Keratinocyte (primary cell): ENCODE measurements around the gene RTN1. TPM values are rescaled to one million over a fixed set of nuclear protein-coding genes. Genes with fewer than 3 reads are reported as not detected.

Experiments
- DNase-seq: peaks from one replicate; pipeline ENCODE4 v3.0.0-alpha.2; 2011; ENCODE audit warnings: low read depth, missing footprints, low spot score
- FAIRE-seq: peaks from 2 replicates; lab custom pipeline; 2011; peaks lifted over from hg19 to GRCh38; lab: Jason Lieb, UNC
- H2AFZ ChIP-seq: 2 replicates; pipeline ENCODE4 v1.6.0; 2012; ENCODE audit warnings: low read length, control low read depth, inconsistent platforms; ENCODE audit not compliant: control insufficient read depth
- H3K27ac ChIP-seq: 2 replicates; pipeline ENCODE4 v1.5.1; 2011; ENCODE audit warnings: low read length; ENCODE audit not compliant: control insufficient read depth, insufficient read depth
- H3K27me3 ChIP-seq: 3 replicates; pipeline ENCODE4 v1.6.0; 2011; ENCODE audit warnings: low read length; ENCODE audit not compliant: control insufficient read depth, insufficient read depth; ENCODE audit errors: extremely low read depth
- H3K36me3 ChIP-seq, 2 experiments: 2 replicates in 1 of 2; 3 replicates in 1 of 2; pipeline ENCODE4 v1.5.1; 2011; ENCODE audit warnings: low read length in 2 of 2, mild to moderate bottlenecking in 1 of 2; ENCODE audit not compliant: control insufficient read depth in 2 of 2, insufficient read depth in 2 of 2; ENCODE audit errors: extremely low read depth in 1 of 2
- H3K4me1 ChIP-seq: 3 replicates; pipeline ENCODE4 v1.5.1; 2011; ENCODE audit warnings: low read length; ENCODE audit not compliant: control insufficient read depth, insufficient read depth; ENCODE audit errors: extremely low read depth
- H3K4me2 ChIP-seq: 3 replicates; pipeline ENCODE4 v1.6.0; 2011; ENCODE audit warnings: low read depth, low read length; ENCODE audit not compliant: control insufficient read depth, insufficient read depth; ENCODE audit errors: extremely low read depth
- H3K4me3 ChIP-seq, 3 experiments: fragments of 200-600 bp in 1 of 3; sonication (generic) in 1 of 3; 2 replicates in 2 of 3; 3 replicates in 1 of 3; pipeline ENCODE4 v1.5.1; 2011 to 2016; ENCODE audit warnings: low read length in 3 of 3, mild to moderate bottlenecking in 3 of 3, control low read depth in 2 of 3, inconsistent platforms in 1 of 3, low read depth in 1 of 3, mixed read lengths in 1 of 3, mixed run types in 1 of 3, moderate library complexity in 1 of 3; ENCODE audit not compliant: control insufficient read depth in 2 of 3, insufficient read depth in 2 of 3; ENCODE audit errors: extremely low read depth in 1 of 3
- H3K79me2 ChIP-seq: 2 replicates; pipeline ENCODE4 v1.6.0; 2012; ENCODE audit warnings: low read length; ENCODE audit not compliant: control insufficient read depth, insufficient read depth
- H3K9ac ChIP-seq: 3 replicates; pipeline ENCODE4 v1.6.0; 2011; ENCODE audit warnings: low read length; ENCODE audit not compliant: control insufficient read depth, insufficient read depth; ENCODE audit errors: extremely low read depth
- H3K9me1 ChIP-seq: 3 replicates; pipeline ENCODE4 v1.6.0; 2011; ENCODE audit warnings: low read length; ENCODE audit not compliant: control insufficient read depth, insufficient read depth; ENCODE audit errors: extremely low read depth
- H3K9me3 ChIP-seq: 2 replicates; pipeline ENCODE4 v1.5.1; 2012; ENCODE audit warnings: low read depth, low read length; ENCODE audit not compliant: control insufficient read depth
- H4K20me1 ChIP-seq: 3 replicates; pipeline ENCODE4 v1.6.0; 2011; ENCODE audit warnings: low read length; ENCODE audit not compliant: control insufficient read depth, insufficient read depth; ENCODE audit errors: extremely low read depth
- EZH2 ChIP-seq: IDR thresholded peaks from one replicate; pipeline ENCODE4 v1.6.1; 2012; ENCODE audit warnings: inconsistent platforms, mild to moderate bottlenecking, low read length, moderate library complexity
- dilution Hi-C: fragments of 300-500 bp; cut with MboI; formaldehyde crosslinking; loops from one replicate; pipeline ENCODE4 v1.7.0; 2020; ENCODE audit warnings: low sequenced_read_pairs; ENCODE audit not compliant: extremely low pct_ligation_motif_present
- polyA plus RNA-seq, 5 experiments: library from polyadenylated mRNA; depleted of rRNA in 3 of 5; stranded (reverse) in 3 of 5; stranded (forward) in 1 of 5; unstranded in 1 of 5; fragments of >200 nt; gene quantifications; 1 replicate in 1 of 5; 2 replicates in 3 of 5; 3 replicates in 1 of 5; pipeline versions ENCODE4 v1.2.1 to v1.2.3, GENCODE V29; 2011 to 2012; ENCODE audit warnings: missing spikeins in 2 of 5, low read depth in 1 of 5, low replicate concordance in 1 of 5
- TF ChIP-seq, protein P1 (sequence below), 3 experiments: IDR thresholded peaks in 1 of 3; conservative IDR thresholded peaks in 1 of 3; optimal IDR thresholded peaks in 1 of 3; 2 replicates in 2 of 3; 3 replicates in 1 of 3; pipeline versions ENCODE3 to v1.5.1; 2011; ENCODE audit warnings: low read length in 3 of 3, mild to moderate bottlenecking in 3 of 3, moderate library complexity in 2 of 3, control low read depth in 1 of 3, inconsistent platforms in 1 of 3; ENCODE audit not compliant: insufficient read depth in 2 of 3; ENCODE audit errors: extremely low read depth in 1 of 3

Gene RTN1
- polyA plus RNA-seq, 1 donor (not counting 4 experiments of a cell fraction or from before 2014, with no cell fraction given) = 0.05 TPM

DNA sequence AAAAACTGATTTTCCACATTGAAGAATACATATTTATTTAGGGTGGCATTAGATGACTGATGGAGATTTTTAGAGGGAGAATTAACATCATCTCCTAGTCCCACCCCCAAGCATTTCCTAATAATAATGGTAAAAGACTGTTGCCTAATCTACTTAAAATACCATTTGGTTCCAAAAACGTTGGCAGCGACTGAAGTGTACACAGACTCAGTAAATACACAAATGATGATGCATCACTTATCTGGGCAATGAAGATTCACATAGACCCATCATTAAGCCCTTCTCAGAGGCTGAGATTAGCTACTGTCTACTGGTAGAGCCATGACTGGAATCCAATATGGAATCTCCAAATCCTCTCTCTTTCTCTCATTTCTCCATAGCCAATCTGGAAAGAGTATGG lies 18.2 kb downstream of the RTN1 start:
- no peaks in the 10 kb centered on the region for H3K9me1 ChIP-seq
- no peak overlapping the region for H3K9ac ChIP-seq
- no peak overlapping the region for H3K4me3 ChIP-seq
- no peak overlapping the region for H3K27ac ChIP-seq
- H2AFZ ChIP-seq = no peak overlapping the region
- H3K36me3 ChIP-seq = no peaks in the 10 kb centered on the region
- no peaks in the 10 kb centered on the region for H3K4me1 ChIP-seq
- H3K4me2 ChIP-seq = no peak overlapping the region
- dilution Hi-C loops = no loop called here
- H3K79me2 ChIP-seq = no peaks in the 10 kb centered on the region
- DNase-seq (no peak), FAIRE-seq (no peak)
- no peaks in the 10 kb centered on the region for H3K27me3 ChIP-seq
- no peak for TF ChIP-seq EZH2
- TF ChIP-seq, protein P1, sequence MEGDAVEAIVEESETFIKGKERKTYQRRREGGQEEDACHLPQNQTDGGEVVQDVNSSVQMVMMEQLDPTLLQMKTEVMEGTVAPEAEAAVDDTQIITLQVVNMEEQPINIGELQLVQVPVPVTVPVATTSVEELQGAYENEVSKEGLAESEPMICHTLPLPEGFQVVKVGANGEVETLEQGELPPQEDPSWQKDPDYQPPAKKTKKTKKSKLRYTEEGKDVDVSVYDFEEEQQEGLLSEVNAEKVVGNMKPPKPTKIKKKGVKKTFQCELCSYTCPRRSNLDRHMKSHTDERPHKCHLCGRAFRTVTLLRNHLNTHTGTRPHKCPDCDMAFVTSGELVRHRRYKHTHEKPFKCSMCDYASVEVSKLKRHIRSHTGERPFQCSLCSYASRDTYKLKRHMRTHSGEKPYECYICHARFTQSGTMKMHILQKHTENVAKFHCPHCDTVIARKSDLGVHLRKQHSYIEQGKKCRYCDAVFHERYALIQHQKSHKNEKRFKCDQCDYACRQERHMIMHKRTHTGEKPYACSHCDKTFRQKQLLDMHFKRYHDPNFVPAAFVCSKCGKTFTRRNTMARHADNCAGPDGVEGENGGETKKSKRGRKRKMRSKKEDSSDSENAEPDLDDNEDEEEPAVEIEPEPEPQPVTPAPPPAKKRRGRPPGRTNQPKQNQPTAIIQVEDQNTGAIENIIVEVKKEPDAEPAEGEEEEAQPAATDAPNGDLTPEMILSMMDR (optimal IDR thresholded peaks at IDR 0.05 in 1 of 3, IDR thresholded peaks at IDR 0.05 in 1 of 3, conservative IDR thresholded peaks at IDR 0.05 in 1 of 3; ENCODE audit: extremely low read depth in 1 of 3, insufficient read depth in 2 of 3, low read length in 3 of 3) = no peak
- no peaks in the 10 kb centered on the region for H4K20me1 ChIP-seq
- no peaks in the 10 kb centered on the region for H3K9me3 ChIP-seq

GRCh38 chr14:59850458-59850857 lies 20.1 kb downstream of the RTN1 start:
- Histone ChIP-seq H3K79me2 (no peaks in the 10 kb centered on the region), H3K27me3 (no peaks in the 10 kb centered on the region), H3K4me2 (no peak overlapping the region), H3K4me3 (no peak overlapping the region), H3K9me1 (no peaks in the 10 kb centered on the region), H3K27ac (no peak overlapping the region), H3K36me3 (no peaks in the 10 kb centered on the region), H3K4me1 (no peaks in the 10 kb centered on the region), H3K9ac (no peak overlapping the region), H3K9me3 (no peaks in the 10 kb centered on the region), H2AFZ (no peak overlapping the region), H4K20me1 (no peaks in the 10 kb centered on the region)
- dilution Hi-C loops = no loop called here
- no peak for DNase-seq
- no peak for TF ChIP-seq EZH2
- TF ChIP-seq, protein P1 (optimal IDR thresholded peaks at IDR 0.05 in 1 of 3, IDR thresholded peaks at IDR 0.05 in 1 of 3, conservative IDR thresholded peaks at IDR 0.05 in 1 of 3; ENCODE audit: extremely low read depth in 1 of 3, insufficient read depth in 2 of 3, low read length in 3 of 3) = no peak
- no peak for FAIRE-seq
